ENCODE measurements around the gene LNP1. TPM values are rescaled to one million over a fixed set of nuclear protein-coding genes. Genes with fewer than 3 reads are reported as not detected.
A peak's percentile ranks its signal among the peaks of the same experiment; 100 is the strongest.
"Not testable (repeated sequence)": the region's sequence is repeated elsewhere in the genome, so short reads cannot be mapped to it uniquely, and the experiment has no call there.

The LNP1 gene
- total RNA-seq, 6 experiments from 2014 or later = 0.89 to 1.9 (median 1.7) TPM

DNA sequence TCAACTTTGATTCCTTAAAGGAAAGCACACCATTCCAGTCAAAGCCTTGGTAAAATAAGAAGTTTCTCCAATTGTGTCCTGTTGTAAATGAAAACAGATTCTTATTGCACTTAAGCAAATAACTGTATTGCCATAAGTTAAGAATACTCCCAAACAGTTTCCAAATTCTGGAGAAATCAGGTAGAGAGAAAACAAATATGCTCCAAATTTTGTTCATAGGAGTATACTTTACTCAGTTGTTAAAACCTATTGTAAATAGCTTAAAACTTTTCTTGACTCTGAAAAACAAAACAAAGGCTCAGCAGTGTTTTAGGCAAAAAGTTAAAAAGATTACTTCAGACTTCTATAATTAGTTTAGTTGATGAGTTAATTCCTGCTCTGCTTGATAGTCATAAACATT is 42.4 kb downstream of the LNP1 start:
- Histone ChIP-seq H3K27ac (no peak overlapping the region), H3K9me3 (no peaks in the 10 kb centered on the region), H3K4me3 (no peak overlapping the region), H3K4me1 (peaks cover 0 to 9% (median 0%) of the 10 kb centered on the region in 4 donors), H3K36me3 (no peaks in the 10 kb centered on the region), H3K27me3 (no peaks in the 10 kb centered on the region)
- no peak for DNase-seq
- TF ChIP-seq, protein P1, sequence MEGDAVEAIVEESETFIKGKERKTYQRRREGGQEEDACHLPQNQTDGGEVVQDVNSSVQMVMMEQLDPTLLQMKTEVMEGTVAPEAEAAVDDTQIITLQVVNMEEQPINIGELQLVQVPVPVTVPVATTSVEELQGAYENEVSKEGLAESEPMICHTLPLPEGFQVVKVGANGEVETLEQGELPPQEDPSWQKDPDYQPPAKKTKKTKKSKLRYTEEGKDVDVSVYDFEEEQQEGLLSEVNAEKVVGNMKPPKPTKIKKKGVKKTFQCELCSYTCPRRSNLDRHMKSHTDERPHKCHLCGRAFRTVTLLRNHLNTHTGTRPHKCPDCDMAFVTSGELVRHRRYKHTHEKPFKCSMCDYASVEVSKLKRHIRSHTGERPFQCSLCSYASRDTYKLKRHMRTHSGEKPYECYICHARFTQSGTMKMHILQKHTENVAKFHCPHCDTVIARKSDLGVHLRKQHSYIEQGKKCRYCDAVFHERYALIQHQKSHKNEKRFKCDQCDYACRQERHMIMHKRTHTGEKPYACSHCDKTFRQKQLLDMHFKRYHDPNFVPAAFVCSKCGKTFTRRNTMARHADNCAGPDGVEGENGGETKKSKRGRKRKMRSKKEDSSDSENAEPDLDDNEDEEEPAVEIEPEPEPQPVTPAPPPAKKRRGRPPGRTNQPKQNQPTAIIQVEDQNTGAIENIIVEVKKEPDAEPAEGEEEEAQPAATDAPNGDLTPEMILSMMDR (IDR thresholded peaks at IDR 0.05) = no peak
- intact Hi-C loops (cut with DNase I) = no loop called here
- no peak for ATAC-seq

DNA sequence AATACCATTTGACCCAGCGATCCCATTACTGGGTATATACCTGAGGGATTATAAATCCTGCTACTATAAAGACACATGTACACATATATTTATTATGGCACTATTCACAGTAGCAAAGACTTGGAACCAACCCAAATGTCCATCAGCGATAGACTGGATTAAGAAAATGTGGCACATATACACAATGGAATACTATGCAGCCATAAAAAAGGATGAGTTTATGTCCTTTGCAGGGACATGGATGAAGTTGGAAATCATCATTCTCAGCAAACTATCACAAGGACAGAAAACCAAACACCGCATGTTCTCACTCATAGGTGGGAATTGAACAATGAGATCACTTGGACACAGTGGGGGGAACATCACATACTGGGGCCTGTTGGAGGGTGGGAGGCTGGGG is 45.7 kb downstream of the LNP1 start:
- peaks cover 0 to 19% (median 0%) of the 10 kb centered on the region in 4 donors for H3K4me1 ChIP-seq
- H3K27ac ChIP-seq; H3K27me3 ChIP-seq; DNase-seq; H3K36me3 ChIP-seq; H3K9me3 ChIP-seq; ATAC-seq; intact Hi-C loops (cut with DNase I); H3K4me3 ChIP-seq: not testable (repeated sequence)
- 88% methylated on average over 3 of the region's 3 CpGs for WGBS (ENCODE audit: insufficient coverage, low coverage, low lambda C conversion rate, missing lambda C conversion rate)

DNA sequence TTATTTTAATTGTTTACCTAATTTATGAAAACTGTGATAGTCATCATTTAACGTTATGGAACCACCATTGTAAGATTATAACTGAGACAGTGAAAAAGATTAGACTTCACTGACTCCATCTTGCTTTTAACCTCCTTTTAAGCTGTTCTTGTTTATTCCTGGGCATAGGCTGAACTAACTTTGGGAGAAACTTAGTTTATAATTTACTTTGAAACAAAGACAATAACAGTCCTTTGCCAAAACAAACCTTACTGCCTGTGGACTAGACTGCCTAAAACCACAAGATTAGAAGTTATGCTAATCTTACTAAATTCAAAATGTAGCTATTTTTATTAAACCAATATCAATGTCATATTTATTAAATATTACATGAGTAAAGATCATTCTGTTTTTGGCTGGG is 46.7 kb downstream of the LNP1 start:
- no peaks in the 10 kb centered on the region for H3K36me3 ChIP-seq
- no peak for DNase-seq
- no peak for TF ChIP-seq POLR2A (IDR thresholded peaks at IDR 0.05)
- TF ChIP-seq, protein P1 (IDR thresholded peaks at IDR 0.05) = no peak
- no peaks in the 10 kb centered on the region for H3K27me3 ChIP-seq
- WGBS (ENCODE audit: insufficient coverage, low coverage, low lambda C conversion rate, missing lambda C conversion rate) = 52% methylated on average over 1 of the region's 1 CpG
- no peaks in the 10 kb centered on the region for H3K9me3 ChIP-seq
- ATAC-seq = peak; percentile 46 to 81 (median 66)
- peak overlapping the region in 2 of 3 donors; percentile 21 to 24 for H3K27ac ChIP-seq
- intact Hi-C loops (cut with DNase I) = no loop called here
- peaks cover 0 to 19% (median 0%) of the 10 kb centered on the region in 4 donors for H3K4me1 ChIP-seq
- H3K4me3 ChIP-seq = no peak overlapping the region

DNA sequence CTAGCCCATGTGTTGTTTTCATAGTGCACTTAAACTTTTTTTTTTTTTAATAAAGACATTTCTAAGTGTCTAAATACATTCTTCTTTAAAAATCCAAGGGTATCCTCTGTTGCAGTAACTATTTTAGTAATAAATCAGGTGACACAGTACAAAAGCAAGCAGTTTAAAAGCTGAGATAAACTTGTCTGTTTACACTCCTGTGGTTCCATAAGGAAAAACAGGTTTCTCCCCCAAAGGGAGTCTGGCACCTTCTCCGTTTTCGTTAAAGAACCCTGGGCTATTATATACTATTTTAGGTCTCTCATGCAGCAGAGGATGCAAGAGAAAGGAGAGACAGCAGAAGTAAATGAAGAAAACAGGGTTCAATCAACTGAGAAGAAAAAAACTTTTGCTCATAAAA is 47.9 kb downstream of the LNP1 start:
- WGBS (ENCODE audit: insufficient coverage, low coverage, low lambda C conversion rate, missing lambda C conversion rate) = 21% methylated on average over 2 of the region's 2 CpGs
- peak in 3 of 4 donors; percentile 39 to 54 (median 46) for ATAC-seq

DNA sequence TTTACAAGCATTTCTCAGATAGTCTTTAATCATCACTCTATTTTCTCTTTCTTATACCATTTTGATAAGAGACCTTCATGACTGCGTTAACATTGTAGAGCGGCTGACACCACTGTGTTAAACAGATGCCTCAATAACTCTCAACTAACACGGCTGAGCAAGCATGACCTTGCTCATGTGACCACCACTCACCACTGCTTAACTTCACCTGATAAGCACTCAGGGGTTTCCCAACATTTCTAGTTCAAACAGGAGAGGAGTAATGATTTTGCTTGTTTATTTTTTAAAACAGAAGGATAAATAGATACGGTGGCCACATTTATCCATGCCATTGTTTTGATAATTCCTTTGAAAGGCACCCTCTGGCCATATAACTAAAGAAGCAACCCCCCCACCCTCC is 53.3 kb downstream of the LNP1 start:
- intact Hi-C loops (cut with DNase I) = no loop called here

More for the DNA sequence above, 47.9 kb downstream of the LNP1 start:
- Histone ChIP-seq H3K27me3 (no peaks in the 10 kb centered on the region), H3K4me1 (peaks cover 0 to 20% (median 4%) of the 10 kb centered on the region in 4 donors), H3K4me3 (no peak overlapping the region), H3K36me3 (no peaks in the 10 kb centered on the region), H3K9me3 (no peaks in the 10 kb centered on the region), H3K27ac (no peak overlapping the region)
- DNase-seq = no peak
- intact Hi-C loops (cut with DNase I) = no loop called here
- no peak for TF ChIP-seq POLR2A (IDR thresholded peaks at IDR 0.05)
- TF ChIP-seq, protein P1 (IDR thresholded peaks at IDR 0.05) = no peak

More for the DNA sequence above, 53.3 kb downstream of the LNP1 start:
- WGBS (ENCODE audit: insufficient coverage, low coverage, low lambda C conversion rate, missing lambda C conversion rate) = 27% methylated on average over 4 of the region's 4 CpGs
- Histone ChIP-seq H3K27me3 (no peaks in the 10 kb centered on the region), H3K36me3 (no peaks in the 10 kb centered on the region), H3K27ac (peak overlapping the region in 2 of 3 donors; percentile 11 to 22), H3K4me1 (peaks cover 0 to 13% (median 4%) of the 10 kb centered on the region in 4 donors), H3K4me3 (no peak overlapping the region), H3K9me3 (no peaks in the 10 kb centered on the region)
- ATAC-seq (peak; percentile 91 to 96 (median 95)), DNase-seq (peak in 2 of 3 donors; percentile 46 to 60)
- peak; percentile 50 for TF ChIP-seq POLR2A (IDR thresholded peaks at IDR 0.05)
- TF ChIP-seq, protein P1 (IDR thresholded peaks at IDR 0.05) = no peak

All from right lobe of liver (tissue), 6 donors.